Panc1 (cell line): ENCODE results near the gene CACTIN.

ENCODE experiments used
- POLR2AphosphoS5 ChIP-seq: IDR thresholded peaks from 2 replicates; pipeline ENCODE4 v1.6.1; 2012; ENCODE audit warnings: mild to moderate bottlenecking, low read depth, low read length, moderate library complexity
- TCF7L2 ChIP-seq: IDR thresholded peaks from 2 replicates; pipeline ENCODE4 v1.6.1; 2011; ENCODE audit warnings: mild to moderate bottlenecking, low read depth, low read length, inconsistent platforms
- TF ChIP-seq, protein P1 (sequence below): fragments of 450-650 bp; IDR thresholded peaks from 2 replicates; pipeline ENCODE4 v1.5.1; 2017; ENCODE audit warnings: mild to moderate bottlenecking

DNA sequence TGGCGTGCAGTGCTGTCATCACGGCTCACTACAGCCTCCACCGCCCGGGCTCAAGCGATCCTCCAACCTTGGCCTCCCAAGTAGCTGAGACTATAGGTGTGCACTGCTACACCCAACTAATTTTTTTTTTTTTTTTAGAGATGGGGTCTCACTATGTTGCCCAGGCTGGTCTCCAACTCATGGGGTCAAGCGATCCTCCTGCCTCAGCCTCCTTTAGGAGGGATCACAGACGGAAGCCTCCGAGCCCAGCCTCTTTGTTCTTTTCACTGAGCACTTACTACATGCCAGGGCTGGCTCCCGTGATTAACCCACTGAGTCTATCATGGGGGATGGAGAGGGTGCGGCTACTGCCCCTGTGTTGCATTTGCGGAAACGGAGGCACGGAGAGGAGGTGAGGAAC lies 12.9 kb upstream of the CACTIN start:
- TF ChIP-seq, protein P1, sequence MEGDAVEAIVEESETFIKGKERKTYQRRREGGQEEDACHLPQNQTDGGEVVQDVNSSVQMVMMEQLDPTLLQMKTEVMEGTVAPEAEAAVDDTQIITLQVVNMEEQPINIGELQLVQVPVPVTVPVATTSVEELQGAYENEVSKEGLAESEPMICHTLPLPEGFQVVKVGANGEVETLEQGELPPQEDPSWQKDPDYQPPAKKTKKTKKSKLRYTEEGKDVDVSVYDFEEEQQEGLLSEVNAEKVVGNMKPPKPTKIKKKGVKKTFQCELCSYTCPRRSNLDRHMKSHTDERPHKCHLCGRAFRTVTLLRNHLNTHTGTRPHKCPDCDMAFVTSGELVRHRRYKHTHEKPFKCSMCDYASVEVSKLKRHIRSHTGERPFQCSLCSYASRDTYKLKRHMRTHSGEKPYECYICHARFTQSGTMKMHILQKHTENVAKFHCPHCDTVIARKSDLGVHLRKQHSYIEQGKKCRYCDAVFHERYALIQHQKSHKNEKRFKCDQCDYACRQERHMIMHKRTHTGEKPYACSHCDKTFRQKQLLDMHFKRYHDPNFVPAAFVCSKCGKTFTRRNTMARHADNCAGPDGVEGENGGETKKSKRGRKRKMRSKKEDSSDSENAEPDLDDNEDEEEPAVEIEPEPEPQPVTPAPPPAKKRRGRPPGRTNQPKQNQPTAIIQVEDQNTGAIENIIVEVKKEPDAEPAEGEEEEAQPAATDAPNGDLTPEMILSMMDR = no peak
- TF ChIP-seq POLR2AphosphoS5 (no peak), TCF7L2 (no peak)
